OCI-LY3 (cell line): ENCODE measurements around the gene C1QTNF12.

Experiments used
- CTCF ChIP-seq: fragments of 200-600, 300-600 bp; sonication (generic); IDR thresholded peaks from 2 replicates; pipeline ENCODE4 v1.5.1; 2014; ENCODE audit warnings: antibody characterized with exemption, low read length, low read depth
- EZH2phosphoT487 ChIP-seq: fragments of 200-600 bp; shearing (Covaris generic); IDR thresholded peaks from 2 replicates; pipeline ENCODE4 v1.6.1; 2018; ENCODE audit warnings: antibody characterized with exemption, mixed run types, low read depth

- no peak for TF ChIP-seq CTCF
- no peak for TF ChIP-seq EZH2phosphoT487
These were observed 525 bp downstream of the C1QTNF12 start for GRCh38 chr1:1245817-1246576.
